DMS114 treated with DMSO at 0.1 percent for 48 hours (cell line): ENCODE data around the gene CORO2B.

Experiments used
- DNase-seq: peaks from one replicate; lab custom pipeline; 2025; ENCODE audit not compliant: unreplicated experiment; lab: John Stamatoyannopoulos, UW

Gene CORO2B

DNA sequence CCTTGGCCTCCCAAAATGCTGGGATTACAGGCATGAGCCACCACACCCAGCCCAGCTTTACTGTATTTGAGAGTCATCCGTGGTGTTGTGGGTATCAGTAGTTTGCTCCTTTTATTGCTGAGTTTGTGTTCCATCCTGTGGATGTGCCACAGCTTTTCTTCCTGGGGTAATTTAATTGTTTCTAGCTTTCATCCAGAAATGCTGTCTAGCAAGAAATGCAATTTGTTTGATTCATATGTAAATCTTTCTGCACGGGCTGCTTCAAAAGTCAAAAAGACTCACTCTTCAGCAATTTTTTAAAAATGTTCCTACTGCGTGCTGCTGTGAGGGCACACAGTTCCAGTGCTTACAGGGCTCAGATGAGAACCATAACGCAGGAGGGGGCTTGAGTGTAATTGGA lies 47.1 kb downstream of the CORO2B start:
- no peak for DNase-seq

DNA sequence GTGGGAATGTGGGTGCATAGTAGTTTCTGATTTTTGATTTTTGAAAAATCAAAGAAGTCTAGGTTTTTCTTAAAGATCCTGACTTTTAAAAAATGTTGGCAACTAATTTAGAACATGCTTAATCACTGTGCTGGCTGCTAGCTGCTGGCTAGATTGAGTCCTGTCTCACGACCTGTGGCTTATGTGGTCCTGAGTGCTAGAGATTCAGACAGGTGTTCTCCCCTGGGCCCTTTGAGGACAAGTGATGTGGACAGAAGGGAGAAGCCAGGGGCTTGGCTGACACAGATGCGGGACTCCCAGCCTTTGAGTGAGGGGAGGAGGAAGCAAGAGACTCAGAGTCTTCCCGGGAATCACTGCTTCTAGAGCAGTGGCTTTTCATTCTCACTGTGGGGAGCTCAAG lies 47.5 kb downstream of the CORO2B start:
- DNase-seq, result no peak

DNA sequence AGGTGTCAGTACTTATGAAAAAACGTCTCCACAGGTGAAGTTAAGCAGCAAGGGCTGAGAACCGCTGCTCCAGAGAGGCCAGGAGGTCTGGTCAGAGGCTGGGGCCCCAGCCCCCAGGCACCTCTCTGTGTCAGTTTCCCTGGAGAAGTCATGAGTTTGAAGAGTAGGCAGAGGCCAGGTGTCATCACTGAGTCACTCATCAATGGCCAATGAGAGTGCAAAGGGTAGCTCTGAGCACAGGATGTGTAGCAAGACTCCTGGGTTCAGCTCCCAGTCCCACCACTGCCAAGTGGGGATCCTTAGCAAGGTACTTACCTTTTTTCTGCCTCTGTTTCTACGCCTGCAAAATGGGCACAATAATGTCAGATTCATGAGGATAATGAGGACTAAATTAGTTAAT lies 47.9 kb downstream of the CORO2B start:
- DNase-seq, result no peak

DNA sequence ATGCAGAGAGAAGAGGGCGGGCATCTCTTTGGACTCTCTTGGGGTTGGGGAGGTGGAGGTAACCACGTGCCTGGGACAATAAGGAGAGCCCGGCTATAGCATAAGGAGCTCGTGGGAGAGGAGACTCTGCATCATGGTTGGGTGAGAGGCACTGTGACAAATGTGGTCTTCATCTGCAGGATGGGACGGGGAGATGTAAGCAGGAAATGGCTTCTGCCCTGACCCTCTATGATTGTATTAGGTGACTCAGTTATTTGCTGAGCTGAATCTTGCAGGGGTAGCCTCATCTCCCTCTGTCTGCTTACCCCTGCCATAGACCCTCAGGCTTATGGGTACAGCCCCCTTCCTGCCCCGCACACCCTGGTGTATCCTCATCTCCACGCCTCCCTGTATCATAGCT lies 48.7 kb downstream of the CORO2B start:
- DNase-seq, result no peak

GRCh38 chr15:68627995-68628394 lies 49.2 kb downstream of the CORO2B start:
- no peak for DNase-seq

DNA sequence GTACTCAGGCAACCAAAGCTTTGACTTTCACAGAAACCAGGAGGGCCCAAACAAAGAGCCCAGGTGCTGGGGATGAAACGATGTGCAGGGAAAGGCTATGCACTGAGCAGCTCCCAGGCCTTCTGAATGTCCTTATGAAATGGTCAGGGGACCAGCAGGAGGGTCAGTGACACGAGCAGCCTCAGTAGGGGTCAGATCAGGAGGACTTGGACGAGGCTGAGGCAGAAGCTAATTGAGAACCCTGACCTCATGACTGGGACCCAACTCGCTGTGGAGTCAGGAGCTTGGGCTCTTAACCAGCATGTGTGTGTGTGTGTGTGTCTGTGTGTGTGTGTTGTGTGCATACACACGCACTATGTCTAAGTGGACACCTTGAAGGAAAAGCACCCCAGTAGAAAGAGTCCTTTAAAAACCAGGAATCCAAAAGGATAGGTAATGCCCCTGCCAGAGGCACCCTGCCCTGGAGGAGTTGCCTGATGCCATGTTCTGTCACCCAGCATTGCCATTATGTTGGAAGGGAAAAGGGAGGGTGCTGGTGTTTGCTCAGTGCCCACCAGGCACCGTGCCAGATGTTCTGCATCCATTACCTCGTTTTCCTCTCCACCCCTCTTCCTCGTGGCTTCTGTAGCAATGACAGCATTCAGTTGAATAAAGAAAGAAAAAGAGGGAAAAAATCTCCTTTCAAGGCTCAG lies 50.9 kb downstream of the CORO2B start:
- no peak for DNase-seq

DNA sequence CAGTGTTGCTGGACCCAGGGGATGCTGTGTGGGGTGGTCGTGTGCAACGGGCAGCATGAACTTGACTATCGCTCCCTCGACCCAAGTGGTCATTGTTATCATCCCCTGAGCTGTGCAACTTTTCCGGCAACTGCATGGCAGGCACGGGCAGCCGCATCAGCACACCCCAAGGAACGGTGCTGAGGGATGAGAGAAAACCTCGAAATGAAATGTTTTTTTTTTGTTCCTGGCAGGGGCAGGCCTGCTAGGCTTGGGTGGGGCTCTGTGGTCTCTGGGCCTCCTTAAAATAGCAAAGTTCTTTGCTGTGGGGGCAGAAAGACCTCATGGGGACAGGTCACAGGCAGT lies 51.4 kb downstream of the CORO2B start:
- no peak for DNase-seq

DNA sequence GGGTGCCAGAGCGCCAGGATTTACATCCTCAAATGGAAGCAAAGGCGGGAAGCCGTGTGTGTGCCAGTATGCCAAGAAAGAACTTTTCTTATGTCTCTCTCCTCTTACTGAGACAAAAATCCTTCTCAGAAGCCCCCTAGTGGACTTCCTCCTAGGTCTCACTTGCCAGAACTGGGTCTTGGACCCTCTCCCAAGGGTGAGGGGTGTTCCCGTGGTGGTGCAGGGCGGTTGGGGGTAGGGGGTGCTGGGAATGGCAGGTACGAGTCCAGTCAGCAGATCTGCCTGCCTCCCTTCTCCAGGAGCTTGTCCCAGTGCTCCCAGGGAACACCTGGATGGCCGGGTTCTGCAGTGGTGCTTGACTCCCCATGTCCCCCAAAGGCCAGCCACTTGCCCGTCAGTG lies 52.0 kb downstream of the CORO2B start:
- DNase-seq, result no peak

- DNase-seq, result no peak
Observed at GRCh38 chr15:68631601-68632051, 52.8 kb downstream of the CORO2B start.

DNA sequence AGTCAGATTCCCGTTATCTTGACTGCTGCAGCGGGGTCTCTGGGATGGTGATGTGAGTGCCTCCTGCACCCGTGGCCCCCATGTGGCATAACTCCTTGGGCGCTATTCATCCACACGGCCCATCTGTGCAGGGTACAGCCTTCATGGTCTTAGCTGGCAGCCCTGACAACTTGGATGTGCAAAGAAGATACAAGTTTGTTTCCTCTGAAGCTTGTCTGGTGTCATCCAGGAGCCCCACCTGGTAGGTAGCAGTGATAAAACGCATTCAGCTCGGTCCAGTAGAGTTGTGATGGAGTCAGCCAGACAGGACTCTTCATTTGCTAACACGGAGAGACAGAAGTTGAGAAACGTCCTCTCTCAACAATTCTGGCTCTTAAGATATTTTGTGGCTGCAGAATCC lies 53.3 kb downstream of the CORO2B start:
- no peak for DNase-seq

- DNase-seq, result no peak
Observed at GRCh38 chr15:68633231-68634121, 54.7 kb downstream of the CORO2B start.

- no peak for DNase-seq
Observed at GRCh38 chr15:68634122-68634482, 55.3 kb downstream of the CORO2B start.

- no peak for DNase-seq
Observed at GRCh38 chr15:68634531-68634930, 55.7 kb downstream of the CORO2B start.

GRCh38 chr15:68635141-68635540 lies 56.3 kb downstream of the CORO2B start:
- no peak for DNase-seq

DNA sequence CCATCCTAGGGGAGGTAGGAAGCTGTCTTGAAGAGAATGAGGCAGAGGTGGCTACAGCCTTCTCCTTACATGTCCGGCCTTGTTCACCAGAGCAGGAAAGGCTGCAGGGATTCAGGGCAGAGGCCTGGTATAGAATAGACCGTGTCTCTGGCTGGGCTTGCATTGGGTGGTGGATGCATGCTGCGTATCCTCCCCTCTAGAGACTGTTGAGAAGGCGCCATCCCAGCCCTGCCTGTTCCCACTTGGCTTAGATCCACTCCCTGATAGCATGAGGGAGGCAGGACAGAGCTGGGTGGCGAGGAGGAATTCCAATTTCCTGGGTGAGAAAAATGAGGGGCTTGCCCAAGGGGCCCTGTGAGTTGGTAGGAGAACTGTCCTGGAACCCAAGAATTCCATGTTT lies 57.5 kb downstream of the CORO2B start:
- no peak for DNase-seq

GRCh38 chr15:68637767-68638404 lies 59.1 kb downstream of the CORO2B start:
- no peak for DNase-seq

DNA sequence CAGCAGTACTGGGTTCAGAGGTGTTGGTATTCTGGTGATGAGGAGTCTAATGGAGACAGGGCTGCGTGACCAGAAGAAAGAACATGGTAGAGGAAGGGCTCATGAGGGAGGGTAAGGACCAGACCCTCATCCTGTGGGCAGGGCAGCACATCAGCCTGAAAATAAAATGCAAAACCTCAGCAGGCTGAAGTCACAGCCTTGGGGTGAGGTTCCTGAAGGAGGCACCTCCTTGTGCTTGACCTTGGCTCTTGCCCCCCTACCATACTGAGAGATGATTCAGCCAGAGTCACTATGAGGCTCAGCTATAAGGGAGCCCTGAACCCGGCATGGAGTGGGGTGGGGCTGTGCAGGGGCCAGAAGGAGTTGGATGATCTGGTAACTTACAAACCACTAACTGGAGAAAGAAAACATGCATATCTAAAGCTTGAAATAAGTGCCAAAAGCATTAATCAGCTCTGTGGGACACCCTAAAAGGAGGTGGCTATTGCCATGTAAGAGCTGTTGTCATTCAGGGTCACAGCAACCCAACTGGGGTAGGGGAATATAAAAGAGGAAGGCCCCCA lies 60.2 kb downstream of the CORO2B start:
- no peak for DNase-seq

GRCh38 chr15:68639926-68640600 lies 61.3 kb downstream of the CORO2B start:
- no peak for DNase-seq

DNA sequence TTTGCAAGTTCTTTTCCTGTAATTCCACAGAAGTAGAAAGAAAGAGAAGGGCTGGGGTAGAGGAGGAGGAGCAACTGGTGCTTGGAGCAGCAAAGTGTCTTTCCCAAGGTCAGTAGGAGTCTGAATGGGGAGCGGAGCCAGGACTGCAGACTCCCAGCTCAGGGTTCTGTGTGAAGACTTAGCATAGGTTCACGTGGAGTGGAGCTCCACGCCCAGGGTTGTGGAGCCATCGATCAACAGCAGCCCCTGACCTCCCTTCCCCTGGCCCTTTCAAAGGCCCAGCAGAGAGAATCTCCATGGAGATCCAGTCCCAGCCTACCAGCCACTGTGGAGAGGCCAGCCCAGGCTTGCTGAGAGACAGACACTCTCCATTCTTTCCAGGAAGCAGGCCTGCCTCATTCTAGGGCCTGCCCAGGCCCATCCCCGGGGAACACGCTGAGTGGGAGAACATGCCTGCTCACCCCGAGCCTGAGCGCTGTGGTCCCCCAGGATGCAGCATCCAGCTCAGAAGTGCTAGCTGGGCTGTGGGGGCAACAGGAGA lies 62.1 kb downstream of the CORO2B start:
- no peak for DNase-seq

GRCh38 chr15:68641376-68641775 lies 62.6 kb downstream of the CORO2B start:
- DNase-seq, result no peak

- DNase-seq, result no peak
Observed at GRCh38 chr15:68642491-68642845, 63.7 kb downstream of the CORO2B start.
